Activated CD4-positive, alpha-beta T cell treated with anti-CD3 and anti-CD28 coated beads for 36 hours (primary cell): ENCODE data around the gene NKX2-8. TPM values are rescaled to one million over a fixed set of nuclear protein-coding genes. Genes with fewer than 3 reads are reported as not detected.

Experiments
- ATAC-seq: fragments of 200-7000 bp; cut with Tn5 transposase; one replicate; pipeline ENCODE4 v1.10.0; 2021; ENCODE audit warnings: mild to moderate bottlenecking, moderate library complexity
- CTCF ChIA-PET: fragments of 350-600 bp; sonication (Branson Sonifier 250); formaldehyde crosslinking; loops from one replicate; lab custom pipeline; 2021; ENCODE audit warnings: antibody characterized with exemption; lab: Charles Lee
- POLR2A ChIA-PET: fragments of 350-600 bp; sonication (Branson Sonifier 250); formaldehyde crosslinking; loops from one replicate; lab custom pipeline; 2021; ENCODE audit warnings: antibody characterized with exemption, inconsistent platforms; lab: Charles Lee
- DNase-seq: peaks from one replicate; pipeline ENCODE4 v3.0.0-alpha.2; 2020
- H3K27ac Mint-ChIP-seq: one replicate; pipeline ENCODE4 v1.8.0; 2021; ENCODE audit warnings: mixed read lengths
- H3K27me3 Mint-ChIP-seq: one replicate; pipeline ENCODE4 v1.8.0; 2021; ENCODE audit warnings: mixed read lengths
- H3K36me3 Mint-ChIP-seq: one replicate; pipeline ENCODE4 v1.8.0; 2021; ENCODE audit warnings: low read depth, mixed read lengths
- H3K4me1 Mint-ChIP-seq: one replicate; pipeline ENCODE4 v1.8.0; 2021; ENCODE audit warnings: mixed read lengths
- H3K4me3 Mint-ChIP-seq: one replicate; pipeline ENCODE4 v1.8.0; 2021; ENCODE audit warnings: mild to moderate bottlenecking, moderate library complexity, mixed read lengths
- H3K9me3 Mint-ChIP-seq: one replicate; pipeline ENCODE4 v1.8.0; 2021; ENCODE audit warnings: low read depth, mixed read lengths
- intact Hi-C, 2 experiments: fragments of 100-400 bp; cut with DNase I in 1 of 2; cut with micrococcal nuclease in 1 of 2; formaldehyde crosslinking; loops; one replicate each; pipeline versions ENCODE4 v1.14.2 to v1.15.1; 2022 to 2024; cut with DNase I, micrococcal nuclease
- total RNA-seq, 2 experiments: library from RNA; stranded (reverse); gene quantifications; one replicate each; pipeline ENCODE4 v1.2.3, GENCODE V29; 2021

NKX2-8 gene
- total RNA-seq, 2 experiments from 2014 or later: not detected

- no peak for ATAC-seq
- H3K27ac Mint-ChIP-seq: no peak overlapping the region
- no peak overlapping the region for H3K4me3 Mint-ChIP-seq
These were observed 18.0 kb upstream of the NKX2-8 start for GRCh38 chr14:36600431-36600830.

DNA sequence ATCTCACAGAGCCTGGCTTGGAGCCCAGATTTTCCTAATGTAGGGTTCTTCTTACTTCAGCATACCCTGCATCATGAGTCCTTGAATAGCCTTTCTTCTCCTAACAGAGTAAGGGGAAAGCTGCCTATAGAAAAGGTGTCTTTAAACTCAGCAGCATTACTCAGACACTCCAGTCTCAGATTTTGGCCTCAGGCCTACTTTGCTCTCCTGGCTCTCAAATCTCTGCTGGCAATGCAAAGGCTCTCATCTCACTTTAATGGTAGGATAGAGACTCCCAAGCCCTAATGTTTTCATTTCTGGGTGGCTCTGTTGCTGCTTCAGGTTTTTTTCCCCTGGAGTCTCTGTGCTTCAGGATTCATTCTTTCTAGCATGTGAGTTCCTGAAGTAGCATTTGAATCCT lies 9.1 kb upstream of the NKX2-8 start:
- Mint-ChIP-seq H3K36me3 (no peaks in the 10 kb centered on the region), H3K9me3 (no peaks in the 10 kb centered on the region), H3K27ac (no peak overlapping the region), H3K4me3 (no peak overlapping the region), H3K4me1 (no peaks in the 10 kb centered on the region), H3K27me3 (peaks cover 55% of the 10 kb centered on the region)
- no peak for ATAC-seq
- DNase-seq: no peak
- CTCF ChIA-PET: no interaction called here
- intact Hi-C loops: no loop called here
- POLR2A ChIA-PET: no interaction called here

More at GRCh38 chr14:36600431-36600830, 18.0 kb upstream of the NKX2-8 start:
- H3K36me3 Mint-ChIP-seq: no peaks in the 10 kb centered on the region
- ChIA-PET CTCF (no interaction called here), POLR2A (no interaction called here)
- no peaks in the 10 kb centered on the region for H3K9me3 Mint-ChIP-seq
- no peak for DNase-seq
- peaks cover 8% of the 10 kb centered on the region for H3K27me3 Mint-ChIP-seq
- intact Hi-C loops: loop anchor here in 1 of 2 experiments (10.0 kb wide), 1 partner anchor 536 kb away; no protein-coding TSS in a partner anchor
- no peaks in the 10 kb centered on the region for H3K4me1 Mint-ChIP-seq

DNA sequence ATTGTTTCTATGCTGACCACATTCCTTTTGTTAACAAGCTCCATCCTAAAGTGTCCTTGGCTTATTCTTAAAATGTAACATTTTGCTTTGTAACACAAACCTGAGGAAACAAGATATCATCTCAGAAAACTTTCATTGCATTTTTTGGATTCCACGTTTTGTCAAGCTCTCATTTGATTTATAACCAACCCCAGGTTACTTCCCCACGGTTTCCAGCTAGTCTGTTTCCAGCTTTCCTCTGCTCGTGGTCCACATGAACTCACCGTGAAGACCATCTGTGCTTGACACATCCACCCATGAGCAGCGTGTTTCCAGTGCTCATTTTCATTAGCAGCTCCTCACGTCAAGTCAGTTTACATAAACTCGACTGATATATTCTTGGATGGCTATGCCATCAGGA lies 6.4 kb upstream of the NKX2-8 start:
- intact Hi-C loops: loop anchor here in 1 of 2 experiments (2.0 to 5.0 kb wide), 2 partner anchors 59 to 68 kb away; partner anchors contain the start of gene NKX2-1
- no peak for DNase-seq
- no peak overlapping the region for H3K27ac Mint-ChIP-seq
- ChIA-PET CTCF (interaction anchor here (0.6 to 1.8 kb wide), 5 partner anchors 10 to 124 kb away, joined by 3 to 5 read pairs (median 3); no protein-coding TSS in a partner anchor), POLR2A (no interaction called here)
- no peaks in the 10 kb centered on the region for H3K36me3 Mint-ChIP-seq
- no peak for ATAC-seq
- H3K27me3 Mint-ChIP-seq: peaks cover 62% of the 10 kb centered on the region
- no peaks in the 10 kb centered on the region for H3K9me3 Mint-ChIP-seq
- H3K4me3 Mint-ChIP-seq: no peak overlapping the region
- no peaks in the 10 kb centered on the region for H3K4me1 Mint-ChIP-seq

- no peaks in the 10 kb centered on the region for H3K36me3 Mint-ChIP-seq
- CTCF ChIA-PET: interaction anchor here (0.6 to 1.3 kb wide), 4 partner anchors 18 to 124 kb away, joined by 3 to 5 read pairs (median 3); no protein-coding TSS in a partner anchor
- no peaks in the 10 kb centered on the region for H3K9me3 Mint-ChIP-seq
These were observed 5.7 kb upstream of the NKX2-8 start for GRCh38 chr14:36588119-36588518.

GRCh38 chr14:36585100-36585499 lies 2.7 kb upstream of the NKX2-8 start:
- DNase-seq (no peak), ATAC-seq (no peak)
- Mint-ChIP-seq H3K4me1 (peaks cover 5% of the 10 kb centered on the region), H3K27me3 (peaks cover 56% of the 10 kb centered on the region), H3K4me3 (no peak overlapping the region), H3K27ac (no peak overlapping the region), H3K9me3 (no peaks in the 10 kb centered on the region), H3K36me3 (no peaks in the 10 kb centered on the region)
- CTCF ChIA-PET: interaction anchor here (0.7 to 1.7 kb wide), 4 partner anchors 11 to 64 kb away, joined by 3 to 6 read pairs (median 4); no protein-coding TSS in a partner anchor
- intact Hi-C loops: loop anchor here in 1 of 2 experiments (5.0 kb wide), 1 partner anchor 62 kb away; no protein-coding TSS in a partner anchor
- POLR2A ChIA-PET: no interaction called here

More at GRCh38 chr14:36588119-36588518, 5.7 kb upstream of the NKX2-8 start:
- POLR2A ChIA-PET: no interaction called here
- Mint-ChIP-seq H3K4me1 (no peaks in the 10 kb centered on the region), H3K27ac (no peak overlapping the region), H3K4me3 (no peak overlapping the region), H3K27me3 (peaks cover 61% of the 10 kb centered on the region)
- intact Hi-C loops: loop anchor here in 1 of 2 experiments (2.0 to 5.0 kb wide), 2 partner anchors 59 to 67 kb away; partner anchors contain the start of gene NKX2-1
- no peak for ATAC-seq
- DNase-seq: no peak

- no peak for ATAC-seq
- peak; percentile 4 for DNase-seq
- peaks cover 58% of the 10 kb centered on the region for H3K27me3 Mint-ChIP-seq
- H3K36me3 Mint-ChIP-seq: no peaks in the 10 kb centered on the region
- H3K27ac Mint-ChIP-seq: no peak overlapping the region
- H3K4me1 Mint-ChIP-seq: peaks cover 5% of the 10 kb centered on the region
- intact Hi-C loops: loop anchor here (1.0 to 5.0 kb wide), 4 partner anchors 67 to 1003 kb away; no protein-coding TSS in a partner anchor
- CTCF ChIA-PET: interaction anchor here (0.7 to 1.7 kb wide), 4 partner anchors 11 to 45 kb away, joined by 3 to 6 read pairs (median 4); no protein-coding TSS in a partner anchor
- POLR2A ChIA-PET: no interaction called here
- no peak overlapping the region for H3K4me3 Mint-ChIP-seq
- H3K9me3 Mint-ChIP-seq: no peaks in the 10 kb centered on the region
These were observed 1.7 kb upstream of the NKX2-8 start for GRCh38 chr14:36583893-36584811.

- DNase-seq (no peak), ATAC-seq (no peak)
- intact Hi-C loops: loop anchor here (1.0 to 5.0 kb wide), 4 partner anchors 66 to 1004 kb away; no protein-coding TSS in a partner anchor
- no peaks in the 10 kb centered on the region for H3K9me3 Mint-ChIP-seq
- no peak overlapping the region for H3K4me3 Mint-ChIP-seq
- no peak overlapping the region for H3K27ac Mint-ChIP-seq
- ChIA-PET CTCF (interaction anchor here (0.6 to 0.9 kb wide), 3 partner anchors 44 to 426 kb away, joined by 3 read pairs; no protein-coding TSS in a partner anchor), POLR2A (no interaction called here)
- no peaks in the 10 kb centered on the region for H3K36me3 Mint-ChIP-seq
- peaks cover 5% of the 10 kb centered on the region for H3K4me1 Mint-ChIP-seq
- peaks cover 59% of the 10 kb centered on the region for H3K27me3 Mint-ChIP-seq
These were observed 953 bp upstream of the NKX2-8 start for GRCh38 chr14:36583242-36583892.

GRCh38 chr14:36582874-36583241 lies 444 bp upstream of the NKX2-8 start:
- H3K27ac Mint-ChIP-seq: no peak overlapping the region
- peaks cover 60% of the 10 kb centered on the region for H3K27me3 Mint-ChIP-seq
- ATAC-seq (no peak), DNase-seq (no peak)
- no peaks in the 10 kb centered on the region for H3K9me3 Mint-ChIP-seq
- CTCF ChIA-PET: interaction anchor here (0.6 to 0.9 kb wide), 2 partner anchors 58 to 425 kb away, joined by 3 read pairs; no protein-coding TSS in a partner anchor
- peaks cover 5% of the 10 kb centered on the region for H3K4me1 Mint-ChIP-seq
- POLR2A ChIA-PET: no interaction called here
- H3K36me3 Mint-ChIP-seq: no peaks in the 10 kb centered on the region
- intact Hi-C loops: loop anchor here (1.0 to 5.0 kb wide), 4 partner anchors 66 to 1004 kb away; no protein-coding TSS in a partner anchor
- H3K4me3 Mint-ChIP-seq: no peak overlapping the region

DNA sequence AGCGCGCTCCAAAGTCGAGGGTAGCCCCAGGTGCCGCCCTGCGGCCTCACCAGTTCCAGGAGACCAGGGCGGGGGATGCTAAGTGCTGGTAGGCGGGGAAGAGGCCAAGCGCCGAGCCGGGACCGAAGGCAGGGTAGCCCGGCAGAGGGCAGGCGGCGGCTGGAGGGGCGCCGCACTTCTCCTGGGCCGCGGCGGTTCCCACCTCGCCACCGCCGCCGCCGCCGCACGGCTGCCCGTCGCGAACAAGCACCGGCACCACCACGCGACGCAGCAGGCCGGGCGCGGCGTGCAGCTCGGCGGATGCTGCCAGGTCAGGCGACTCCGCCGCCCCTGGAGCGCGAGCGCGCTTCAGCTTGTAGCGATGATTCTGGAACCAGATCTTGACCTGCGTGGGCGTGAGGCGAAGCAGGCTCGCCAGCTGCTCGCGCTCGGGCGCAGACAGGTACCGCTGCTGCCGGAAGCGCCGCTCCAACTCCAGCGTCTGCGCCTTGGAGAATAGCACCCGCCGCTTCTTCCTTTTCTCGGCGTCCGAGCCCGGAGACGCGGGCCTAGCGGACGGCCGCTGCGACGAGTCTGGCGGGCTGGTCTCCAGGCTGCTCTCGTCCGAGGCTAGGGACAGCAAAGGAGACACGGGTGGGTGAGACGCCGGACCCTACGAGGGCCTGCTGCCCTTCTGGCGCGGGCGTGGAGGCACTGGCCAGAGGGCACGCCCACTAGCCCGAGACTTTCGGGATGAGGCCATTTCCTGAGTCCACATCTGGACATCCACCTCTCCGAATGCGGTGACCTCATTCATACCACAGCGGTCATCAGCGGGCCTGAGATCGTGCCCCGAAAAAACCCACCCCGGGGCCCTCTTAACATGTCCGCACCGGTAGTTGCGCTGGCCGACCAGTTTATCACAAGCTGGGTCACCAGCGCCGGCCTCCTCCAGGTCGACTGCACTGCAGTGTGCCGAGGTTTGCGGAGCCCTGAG lies 1.3 kb downstream of the NKX2-8 start:
- CTCF ChIA-PET: interaction anchor here (0.6 to 0.7 kb wide), 2 partner anchors 30 to 1521 kb away, joined by 3 read pairs; no protein-coding TSS in a partner anchor
- peaks cover 55% of the 10 kb centered on the region for H3K27me3 Mint-ChIP-seq
- H3K36me3 Mint-ChIP-seq: no peaks in the 10 kb centered on the region
- H3K9me3 Mint-ChIP-seq: no peaks in the 10 kb centered on the region
- ATAC-seq (peak; percentile 23), DNase-seq (peak; percentile 56)
- H3K4me1 Mint-ChIP-seq: peaks cover 5% of the 10 kb centered on the region
- no peak overlapping the region for H3K27ac Mint-ChIP-seq
- intact Hi-C loops: loop anchor here in 1 of 2 experiments (2.0 to 5.0 kb wide), 4 partner anchors 58 to 1006 kb away; no protein-coding TSS in a partner anchor
- POLR2A ChIA-PET: no interaction called here
- H3K4me3 Mint-ChIP-seq: no peak overlapping the region
